Measurements from ENCODE around the gene HSFX1.
"Not testable (repeated sequence)": the region's sequence is repeated elsewhere in the genome, so short reads cannot be mapped to it uniquely, and the experiment has no call there.

DNA sequence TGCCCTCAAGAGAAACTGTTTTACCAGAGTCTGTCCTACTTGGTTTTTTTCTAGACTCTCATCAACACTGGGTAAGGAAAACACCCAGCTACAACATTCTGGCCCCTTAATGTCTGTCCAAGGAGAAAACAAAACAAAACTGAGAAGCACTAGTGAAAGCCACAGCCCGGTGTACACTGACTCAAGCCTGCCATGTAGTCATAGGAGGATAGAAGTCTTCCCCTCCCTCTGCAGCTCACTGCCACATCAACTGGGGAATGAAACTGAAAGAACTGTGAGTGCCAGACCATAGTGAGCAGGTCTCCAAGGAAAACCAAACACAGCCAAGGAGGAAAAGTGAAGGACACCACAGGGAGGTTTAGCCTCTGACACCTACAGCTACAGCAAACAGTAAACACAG is 21.7 kb downstream of the HSFX1 start:
- not testable (repeated sequence) for TF ChIP-seq EZH2phosphoT487 (IDR thresholded peaks at IDR 0.05; ENCODE audit: borderline replicate concordance)
- TF ChIP-seq, protein P1, sequence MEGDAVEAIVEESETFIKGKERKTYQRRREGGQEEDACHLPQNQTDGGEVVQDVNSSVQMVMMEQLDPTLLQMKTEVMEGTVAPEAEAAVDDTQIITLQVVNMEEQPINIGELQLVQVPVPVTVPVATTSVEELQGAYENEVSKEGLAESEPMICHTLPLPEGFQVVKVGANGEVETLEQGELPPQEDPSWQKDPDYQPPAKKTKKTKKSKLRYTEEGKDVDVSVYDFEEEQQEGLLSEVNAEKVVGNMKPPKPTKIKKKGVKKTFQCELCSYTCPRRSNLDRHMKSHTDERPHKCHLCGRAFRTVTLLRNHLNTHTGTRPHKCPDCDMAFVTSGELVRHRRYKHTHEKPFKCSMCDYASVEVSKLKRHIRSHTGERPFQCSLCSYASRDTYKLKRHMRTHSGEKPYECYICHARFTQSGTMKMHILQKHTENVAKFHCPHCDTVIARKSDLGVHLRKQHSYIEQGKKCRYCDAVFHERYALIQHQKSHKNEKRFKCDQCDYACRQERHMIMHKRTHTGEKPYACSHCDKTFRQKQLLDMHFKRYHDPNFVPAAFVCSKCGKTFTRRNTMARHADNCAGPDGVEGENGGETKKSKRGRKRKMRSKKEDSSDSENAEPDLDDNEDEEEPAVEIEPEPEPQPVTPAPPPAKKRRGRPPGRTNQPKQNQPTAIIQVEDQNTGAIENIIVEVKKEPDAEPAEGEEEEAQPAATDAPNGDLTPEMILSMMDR (conservative IDR thresholded peaks at IDR 0.05; ENCODE audit: low read length): not testable (repeated sequence)
